ENCODE results near the gene EIF1AX. TPM values are rescaled to one million over a fixed set of nuclear protein-coding genes. Genes with fewer than 3 reads are reported as not detected.

EIF1AX gene
- 10 to 100 TPM; 41.5 to 56.8 (median 45.2) TPM for total RNA-seq

- peaks cover 4% of the 10 kb centered on the region for H3K36me3 ChIP-seq
- DNase-seq (ENCODE audit: low spot score in 2 of 2), result peak; percentile 97 to 100
- H3K4me3 ChIP-seq, result peak within 1 kb of the TSS; percentile 73
- no peaks in the 10 kb centered on the region for H3K9me3 ChIP-seq
- H3K4me1 ChIP-seq, result peaks cover 12% of the 10 kb centered on the region
- H3K27ac ChIP-seq, result peak within 1 kb of the TSS; percentile 92
- no peaks in the 10 kb centered on the region for H3K27me3 ChIP-seq
- TF ChIP-seq CTCF (IDR thresholded peaks at IDR 0.05) (no peak), POLR2A (IDR thresholded peaks at IDR 0.05) (peak in 1 of 2 donors; percentile 94), POLR2AphosphoS5 (IDR thresholded peaks at IDR 0.05) (peak; percentile 55 to 82 (median 57)), EP300 (IDR thresholded peaks at IDR 0.05) (no peak)
- WGBS, result 8% methylated on average over 21 of the region's 82 CpGs
Observed at GRCh38 chrX:20141281-20142220, at the start of gene EIF1AX. Gene EIF1AX (minus strand): TSS chrX:20141838. CDS start chrX:20141640, 198 bp downstream.

GRCh38 chrX:20189171-20189570, 47.5 kb upstream of the EIF1AX start:
- no peaks in the 10 kb centered on the region for H3K27me3 ChIP-seq
- no peak overlapping the region for H3K27ac ChIP-seq
- no peaks in the 10 kb centered on the region for H3K4me1 ChIP-seq
- peaks cover 4% of the 10 kb centered on the region for H3K36me3 ChIP-seq
- H3K9me3 ChIP-seq, result no peaks in the 10 kb centered on the region
- no peak for TF ChIP-seq POLR2A (IDR thresholded peaks at IDR 0.05)
- no peak for TF ChIP-seq CTCF (IDR thresholded peaks at IDR 0.05)
- TF ChIP-seq EP300 (IDR thresholded peaks at IDR 0.05), result no peak
- TF ChIP-seq POLR2AphosphoS5 (IDR thresholded peaks at IDR 0.05), result no peak
- H3K4me3 ChIP-seq, result no peak overlapping the region
- DNase-seq (ENCODE audit: low spot score in 2 of 2), result no peak

DNA sequence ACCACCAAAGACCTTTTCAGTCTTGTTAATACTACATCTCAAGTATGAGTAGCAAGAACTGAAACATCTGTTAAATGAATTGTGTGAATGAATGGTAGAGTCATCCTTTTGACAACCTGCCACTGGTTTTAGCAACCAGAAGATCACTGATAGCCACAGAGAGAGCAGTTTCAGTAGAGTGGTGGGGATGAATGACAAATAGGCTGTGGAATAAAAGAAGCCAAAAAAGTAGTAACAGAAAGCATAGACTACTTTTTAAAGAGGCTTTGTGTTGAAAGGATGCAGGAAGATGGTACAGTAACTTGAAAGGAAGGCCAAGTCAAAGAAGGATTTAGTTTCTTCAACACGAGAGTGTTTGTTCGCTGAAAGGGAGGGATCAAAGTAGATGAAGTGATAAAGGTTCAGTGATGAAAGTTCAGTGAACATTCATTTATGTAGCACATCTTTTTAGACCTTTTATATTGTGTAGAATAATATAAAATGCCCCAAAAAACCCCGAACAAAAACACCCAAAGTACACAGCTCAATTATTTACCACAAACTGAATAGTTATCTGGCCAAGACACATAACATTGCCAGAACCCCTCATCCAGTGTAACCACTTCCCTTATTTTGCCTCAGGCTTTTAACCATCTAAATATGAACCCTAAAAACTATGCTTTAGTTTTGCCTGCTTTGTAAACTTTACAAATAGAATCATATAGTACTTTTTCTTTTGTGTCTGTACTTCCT, 40.1 kb upstream of the EIF1AX start:
- H3K36me3 ChIP-seq, result peaks cover 4% of the 10 kb centered on the region
- TF ChIP-seq POLR2A (IDR thresholded peaks at IDR 0.05), result no peak
- TF ChIP-seq CTCF (IDR thresholded peaks at IDR 0.05), result no peak
- TF ChIP-seq EP300 (IDR thresholded peaks at IDR 0.05), result no peak
- TF ChIP-seq POLR2AphosphoS5 (IDR thresholded peaks at IDR 0.05), result no peak
- no peak overlapping the region for H3K4me3 ChIP-seq
- no peaks in the 10 kb centered on the region for H3K9me3 ChIP-seq
- no peaks in the 10 kb centered on the region for H3K4me1 ChIP-seq
- no peaks in the 10 kb centered on the region for H3K27me3 ChIP-seq
- no peak for DNase-seq (ENCODE audit: low spot score in 2 of 2)
- no peak overlapping the region for H3K27ac ChIP-seq
- 56% methylated on average over 3 of the region's 3 CpGs for WGBS

DNA sequence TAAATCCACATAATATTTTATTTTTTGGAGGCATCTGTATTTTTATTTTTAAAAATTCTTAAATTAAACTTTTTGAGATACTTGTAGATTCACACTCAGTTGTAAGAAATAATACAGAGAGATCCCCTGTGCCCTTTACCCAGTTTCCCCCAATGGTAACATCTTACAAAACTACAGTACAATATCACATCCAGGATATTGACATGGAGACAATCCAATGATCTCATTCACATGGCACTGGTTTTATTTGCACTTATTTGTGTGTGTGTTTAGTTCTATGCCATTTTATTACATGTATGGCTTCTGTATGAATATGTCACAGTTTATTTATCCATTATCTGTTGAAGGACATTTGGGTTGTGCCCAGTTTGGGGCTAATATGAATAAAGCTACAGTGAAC, 35.5 kb upstream of the EIF1AX start:
- Histone ChIP-seq H3K9me3 (no peaks in the 10 kb centered on the region), H3K4me1 (no peaks in the 10 kb centered on the region), H3K36me3 (peaks cover 27% of the 10 kb centered on the region), H3K27me3 (no peaks in the 10 kb centered on the region), H3K27ac (no peak overlapping the region), H3K4me3 (no peak overlapping the region)
- TF ChIP-seq CTCF (IDR thresholded peaks at IDR 0.05) (no peak), POLR2AphosphoS5 (IDR thresholded peaks at IDR 0.05) (no peak), EP300 (IDR thresholded peaks at IDR 0.05) (no peak), POLR2A (IDR thresholded peaks at IDR 0.05) (no peak)
- no peak for DNase-seq (ENCODE audit: low spot score in 2 of 2)

GRCh38 chrX:20173856-20174255, 32.2 kb upstream of the EIF1AX start:
- Histone ChIP-seq H3K4me3 (no peak overlapping the region), H3K27me3 (no peaks in the 10 kb centered on the region), H3K9me3 (no peaks in the 10 kb centered on the region), H3K4me1 (no peaks in the 10 kb centered on the region), H3K36me3 (peaks cover 38% of the 10 kb centered on the region), H3K27ac (no peak overlapping the region)
- WGBS, result 86% methylated on average over 2 of the region's 2 CpGs
- DNase-seq (ENCODE audit: low spot score in 2 of 2), result no peak
- TF ChIP-seq EP300 (IDR thresholded peaks at IDR 0.05), result no peak
- TF ChIP-seq CTCF (IDR thresholded peaks at IDR 0.05), result no peak
- TF ChIP-seq POLR2A (IDR thresholded peaks at IDR 0.05), result no peak
- no peak for TF ChIP-seq POLR2AphosphoS5 (IDR thresholded peaks at IDR 0.05)

Data from suprapubic skin (tissue), 4 donors.